Upper lobe of left lung (tissue), 4 donors: ENCODE measurements around the gene TMEM245.

Experiments used
- POLR2A ChIP-seq, 4 donors: fragments of 450-650 bp; IDR thresholded peaks; one replicate each; pipeline ENCODE4 v1.5.1; 2016 to 2017; ENCODE audit warnings: antibody characterized with exemption in 4 of 4, mild to moderate bottlenecking in 2 of 4
- TF ChIP-seq, protein P1 (sequence below), 6 experiments: fragments of 450-650 bp in 4 of 6; fragments of 200-600 bp in 2 of 6; sonication (generic) in 2 of 6; IDR thresholded peaks; one replicate each; pipeline ENCODE4 v1.5.1; 2016 to 2019; ENCODE audit warnings: antibody characterized with exemption in 6 of 6

DNA sequence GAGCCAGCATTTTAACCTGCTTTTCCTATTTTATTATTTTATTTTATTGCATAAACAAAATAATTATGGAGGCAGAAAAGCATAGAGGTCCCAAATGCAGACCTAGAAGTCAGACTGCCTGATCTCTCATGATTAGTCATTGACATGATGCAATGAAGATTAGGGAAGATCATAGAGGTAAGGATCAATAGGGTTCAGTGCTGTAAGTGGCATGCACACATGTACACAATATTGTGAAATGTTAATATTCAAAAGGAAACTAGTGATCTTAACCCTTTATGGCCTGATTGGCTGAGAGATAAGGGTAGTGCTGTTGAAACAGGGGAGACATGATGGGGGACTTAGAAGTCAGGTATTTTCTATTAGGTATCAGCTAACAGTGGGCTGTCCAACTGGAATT is 48.4 kb upstream of the TMEM245 start:
- TF ChIP-seq POLR2A (IDR thresholded peaks at IDR 0.05) = no peak
- TF ChIP-seq, protein P1, sequence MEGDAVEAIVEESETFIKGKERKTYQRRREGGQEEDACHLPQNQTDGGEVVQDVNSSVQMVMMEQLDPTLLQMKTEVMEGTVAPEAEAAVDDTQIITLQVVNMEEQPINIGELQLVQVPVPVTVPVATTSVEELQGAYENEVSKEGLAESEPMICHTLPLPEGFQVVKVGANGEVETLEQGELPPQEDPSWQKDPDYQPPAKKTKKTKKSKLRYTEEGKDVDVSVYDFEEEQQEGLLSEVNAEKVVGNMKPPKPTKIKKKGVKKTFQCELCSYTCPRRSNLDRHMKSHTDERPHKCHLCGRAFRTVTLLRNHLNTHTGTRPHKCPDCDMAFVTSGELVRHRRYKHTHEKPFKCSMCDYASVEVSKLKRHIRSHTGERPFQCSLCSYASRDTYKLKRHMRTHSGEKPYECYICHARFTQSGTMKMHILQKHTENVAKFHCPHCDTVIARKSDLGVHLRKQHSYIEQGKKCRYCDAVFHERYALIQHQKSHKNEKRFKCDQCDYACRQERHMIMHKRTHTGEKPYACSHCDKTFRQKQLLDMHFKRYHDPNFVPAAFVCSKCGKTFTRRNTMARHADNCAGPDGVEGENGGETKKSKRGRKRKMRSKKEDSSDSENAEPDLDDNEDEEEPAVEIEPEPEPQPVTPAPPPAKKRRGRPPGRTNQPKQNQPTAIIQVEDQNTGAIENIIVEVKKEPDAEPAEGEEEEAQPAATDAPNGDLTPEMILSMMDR (IDR thresholded peaks at IDR 0.05) = no peak
